NOMO-1 treated with DMSO at 0.1 percent for 48 hours (cell line): ENCODE data around the gene TMBIM4.
"Not testable (repeated sequence)": the region's sequence is repeated elsewhere in the genome, so short reads cannot be mapped to it uniquely, and the experiment has no call there.

Experiments used
- DNase-seq: peaks from one replicate; lab custom pipeline; 2025; ENCODE audit not compliant: unreplicated experiment; lab: John Stamatoyannopoulos, UW

TMBIM4 gene

GRCh38 chr12:66169221-66170170 is at the start of gene TMBIM4:
TSS of gene TMBIM4 (minus strand) at chr12:66169996. CDS start at chr12:66169951, 45 bp downstream.
- DNase-seq: peak; percentile 96

GRCh38 chr12:66217342-66217917 is 47.6 kb upstream of the TMBIM4 start:
- DNase-seq: no peak

- DNase-seq: not testable (repeated sequence)
These were observed 43.2 kb upstream of the TMBIM4 start for GRCh38 chr12:66213011-66213410.

- DNase-seq: peak; percentile 18
These were observed 41.8 kb upstream of the TMBIM4 start for GRCh38 chr12:66211573-66211972.

GRCh38 chr12:66210840-66211239 is 41.0 kb upstream of the TMBIM4 start:
- peak; percentile 80 for DNase-seq

GRCh38 chr12:66206141-66206540 is 36.3 kb upstream of the TMBIM4 start:
- no peak for DNase-seq

- no peak for DNase-seq
These were observed 34.0 kb upstream of the TMBIM4 start for GRCh38 chr12:66203820-66204219.

GRCh38 chr12:66199831-66200509 is 30.2 kb upstream of the TMBIM4 start:
- no peak for DNase-seq

- no peak for DNase-seq
These were observed 29.3 kb upstream of the TMBIM4 start for GRCh38 chr12:66199141-66199540.

GRCh38 chr12:66197495-66197921 is 27.7 kb upstream of the TMBIM4 start:
- no peak for DNase-seq

GRCh38 chr12:66196806-66197205 is 27.0 kb upstream of the TMBIM4 start:
- DNase-seq: peak; percentile 26

- DNase-seq: no peak
These were observed 25.4 kb upstream of the TMBIM4 start for GRCh38 chr12:66195242-66195641.

GRCh38 chr12:66194122-66194521 is 24.3 kb upstream of the TMBIM4 start:
- no peak for DNase-seq

- DNase-seq: no peak
These were observed 21.8 kb upstream of the TMBIM4 start for GRCh38 chr12:66191547-66192126.

- peak; percentile 85 for DNase-seq
These were observed 20.9 kb upstream of the TMBIM4 start for GRCh38 chr12:66190519-66191370.

GRCh38 chr12:66189889-66190288 is 20.1 kb upstream of the TMBIM4 start:
- DNase-seq: no peak

- peak; percentile 21 for DNase-seq
These were observed 19.7 kb upstream of the TMBIM4 start for GRCh38 chr12:66189486-66189843.

- peak; percentile 84 for DNase-seq
These were observed 19.0 kb upstream of the TMBIM4 start, which contains the start of gene IRAK3 for GRCh38 chr12:66188584-66189485. TSS of gene IRAK3 (plus strand) at chr12:66189214. CDS start at chr12:66189300, 86 bp downstream.

GRCh38 chr12:66187821-66188220 is 18.0 kb upstream of the TMBIM4 start:
- peak; percentile 38 for DNase-seq
